Measurements from ENCODE around the gene ITPK1.

DNA sequence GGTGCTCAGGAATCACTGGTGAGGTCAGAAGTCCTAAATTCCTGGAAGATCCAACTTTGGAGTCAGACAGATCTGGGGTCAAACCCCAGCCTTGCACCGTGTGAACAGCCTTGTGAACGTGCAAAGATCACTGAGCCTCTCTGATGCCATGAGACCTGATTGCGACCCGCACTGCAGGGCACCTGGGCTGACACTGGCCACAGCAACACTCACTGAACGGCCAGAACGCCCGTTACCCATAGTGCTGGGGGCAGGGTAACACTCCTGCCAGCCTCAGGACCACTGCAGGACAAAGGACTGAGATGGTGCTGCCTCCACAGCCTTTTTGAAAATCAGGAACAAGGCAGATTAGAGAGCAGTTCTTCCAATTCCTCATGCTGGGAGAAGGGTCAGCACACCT lies 164.5 kb downstream of the ITPK1 start:
- TF ChIP-seq, protein P1, sequence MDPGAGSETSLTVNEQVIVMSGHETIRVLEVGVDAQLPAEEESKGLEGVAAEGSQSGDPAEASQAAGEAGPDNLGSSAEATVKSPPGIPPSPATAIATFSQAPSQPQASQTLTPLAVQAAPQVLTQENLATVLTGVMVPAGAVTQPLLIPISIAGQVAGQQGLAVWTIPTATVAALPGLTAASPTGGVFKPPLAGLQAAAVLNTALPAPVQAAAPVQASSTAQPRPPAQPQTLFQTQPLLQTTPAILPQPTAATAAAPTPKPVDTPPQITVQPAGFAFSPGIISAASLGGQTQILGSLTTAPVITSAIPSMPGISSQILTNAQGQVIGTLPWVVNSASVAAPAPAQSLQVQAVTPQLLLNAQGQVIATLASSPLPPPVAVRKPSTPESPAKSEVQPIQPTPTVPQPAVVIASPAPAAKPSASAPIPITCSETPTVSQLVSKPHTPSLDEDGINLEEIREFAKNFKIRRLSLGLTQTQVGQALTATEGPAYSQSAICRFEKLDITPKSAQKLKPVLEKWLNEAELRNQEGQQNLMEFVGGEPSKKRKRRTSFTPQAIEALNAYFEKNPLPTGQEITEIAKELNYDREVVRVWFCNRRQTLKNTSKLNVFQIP (CRISPR knock-in tag; IDR thresholded peaks at IDR 0.05; ENCODE audit: borderline replicate concordance, low read depth), result no peak
- TF ChIP-seq, protein P2, sequence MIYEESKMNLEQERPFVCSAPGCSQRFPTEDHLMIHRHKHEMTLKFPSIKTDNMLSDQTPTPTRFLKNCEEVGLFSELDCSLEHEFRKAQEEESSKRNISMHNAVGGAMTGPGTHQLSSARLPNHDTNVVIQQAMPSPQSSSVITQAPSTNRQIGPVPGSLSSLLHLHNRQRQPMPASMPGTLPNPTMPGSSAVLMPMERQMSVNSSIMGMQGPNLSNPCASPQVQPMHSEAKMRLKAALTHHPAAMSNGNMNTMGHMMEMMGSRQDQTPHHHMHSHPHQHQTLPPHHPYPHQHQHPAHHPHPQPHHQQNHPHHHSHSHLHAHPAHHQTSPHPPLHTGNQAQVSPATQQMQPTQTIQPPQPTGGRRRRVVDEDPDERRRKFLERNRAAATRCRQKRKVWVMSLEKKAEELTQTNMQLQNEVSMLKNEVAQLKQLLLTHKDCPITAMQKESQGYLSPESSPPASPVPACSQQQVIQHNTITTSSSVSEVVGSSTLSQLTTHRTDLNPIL (CRISPR knock-in tag; IDR thresholded peaks at IDR 0.05; ENCODE audit: low read depth), result no peak
- TF ChIP-seq, protein P3, sequence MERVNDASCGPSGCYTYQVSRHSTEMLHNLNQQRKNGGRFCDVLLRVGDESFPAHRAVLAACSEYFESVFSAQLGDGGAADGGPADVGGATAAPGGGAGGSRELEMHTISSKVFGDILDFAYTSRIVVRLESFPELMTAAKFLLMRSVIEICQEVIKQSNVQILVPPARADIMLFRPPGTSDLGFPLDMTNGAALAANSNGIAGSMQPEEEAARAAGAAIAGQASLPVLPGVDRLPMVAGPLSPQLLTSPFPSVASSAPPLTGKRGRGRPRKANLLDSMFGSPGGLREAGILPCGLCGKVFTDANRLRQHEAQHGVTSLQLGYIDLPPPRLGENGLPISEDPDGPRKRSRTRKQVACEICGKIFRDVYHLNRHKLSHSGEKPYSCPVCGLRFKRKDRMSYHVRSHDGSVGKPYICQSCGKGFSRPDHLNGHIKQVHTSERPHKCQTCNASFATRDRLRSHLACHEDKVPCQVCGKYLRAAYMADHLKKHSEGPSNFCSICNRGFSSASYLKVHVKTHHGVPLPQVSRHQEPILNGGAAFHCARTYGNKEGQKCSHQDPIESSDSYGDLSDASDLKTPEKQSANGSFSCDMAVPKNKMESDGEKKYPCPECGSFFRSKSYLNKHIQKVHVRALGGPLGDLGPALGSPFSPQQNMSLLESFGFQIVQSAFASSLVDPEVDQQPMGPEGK (CRISPR knock-in tag; IDR thresholded peaks at IDR 0.05; ENCODE audit: borderline replicate concordance), result no peak
- TF ChIP-seq PPARA (CRISPR knock-in tag; IDR thresholded peaks at IDR 0.05; ENCODE audit: borderline replicate concordance) (no peak), GLIS3 (CRISPR knock-in tag; IDR thresholded peaks at IDR 0.05) (no peak), ZNF8 (CRISPR knock-in tag; IDR thresholded peaks at IDR 0.05) (no peak), TCF4 (CRISPR knock-in tag; IDR thresholded peaks at IDR 0.05; ENCODE audit: borderline replicate concordance) (no peak), ZFP30 (CRISPR knock-in tag; IDR thresholded peaks at IDR 0.05) (no peak), RARB (CRISPR knock-in tag; IDR thresholded peaks at IDR 0.05) (no peak)
- TF ChIP-seq, protein P4, sequence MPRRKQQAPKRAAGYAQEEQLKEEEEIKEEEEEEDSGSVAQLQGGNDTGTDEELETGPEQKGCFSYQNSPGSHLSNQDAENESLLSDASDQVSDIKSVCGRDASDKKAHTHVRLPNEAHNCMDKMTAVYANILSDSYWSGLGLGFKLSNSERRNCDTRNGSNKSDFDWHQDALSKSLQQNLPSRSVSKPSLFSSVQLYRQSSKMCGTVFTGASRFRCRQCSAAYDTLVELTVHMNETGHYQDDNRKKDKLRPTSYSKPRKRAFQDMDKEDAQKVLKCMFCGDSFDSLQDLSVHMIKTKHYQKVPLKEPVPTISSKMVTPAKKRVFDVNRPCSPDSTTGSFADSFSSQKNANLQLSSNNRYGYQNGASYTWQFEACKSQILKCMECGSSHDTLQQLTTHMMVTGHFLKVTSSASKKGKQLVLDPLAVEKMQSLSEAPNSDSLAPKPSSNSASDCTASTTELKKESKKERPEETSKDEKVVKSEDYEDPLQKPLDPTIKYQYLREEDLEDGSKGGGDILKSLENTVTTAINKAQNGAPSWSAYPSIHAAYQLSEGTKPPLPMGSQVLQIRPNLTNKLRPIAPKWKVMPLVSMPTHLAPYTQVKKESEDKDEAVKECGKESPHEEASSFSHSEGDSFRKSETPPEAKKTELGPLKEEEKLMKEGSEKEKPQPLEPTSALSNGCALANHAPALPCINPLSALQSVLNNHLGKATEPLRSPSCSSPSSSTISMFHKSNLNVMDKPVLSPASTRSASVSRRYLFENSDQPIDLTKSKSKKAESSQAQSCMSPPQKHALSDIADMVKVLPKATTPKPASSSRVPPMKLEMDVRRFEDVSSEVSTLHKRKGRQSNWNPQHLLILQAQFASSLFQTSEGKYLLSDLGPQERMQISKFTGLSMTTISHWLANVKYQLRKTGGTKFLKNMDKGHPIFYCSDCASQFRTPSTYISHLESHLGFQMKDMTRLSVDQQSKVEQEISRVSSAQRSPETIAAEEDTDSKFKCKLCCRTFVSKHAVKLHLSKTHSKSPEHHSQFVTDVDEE (CRISPR knock-in tag; IDR thresholded peaks at IDR 0.05), result no peak
